ENCODE results near the gene E2F4.
A peak's percentile ranks its signal among the peaks of the same experiment; 100 is the strongest.

Gene E2F4

DNA sequence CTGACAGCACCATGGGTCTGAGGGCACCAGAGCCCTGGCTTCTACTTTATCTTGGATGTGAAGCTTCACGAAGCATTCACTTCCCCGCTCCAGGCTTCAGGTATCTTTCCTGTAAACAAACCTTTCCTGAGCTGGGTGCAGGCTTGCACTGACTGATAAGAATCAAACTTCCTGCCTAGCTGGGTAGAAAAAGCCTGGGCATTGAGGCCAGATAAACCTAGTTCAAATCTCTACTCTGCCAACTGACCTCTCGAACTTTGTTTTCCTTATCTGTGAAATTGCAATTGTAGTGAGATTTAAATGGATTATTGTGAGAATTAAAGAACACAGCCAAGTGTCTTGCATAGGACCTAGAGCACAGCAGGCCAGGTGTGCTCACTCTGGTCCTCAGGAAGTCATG lies 32.0 kb downstream of the E2F4 start:
- Histone ChIP-seq H3K9ac (ENCODE audit: low read depth, low read length, poor library complexity, severe bottlenecking) (peak overlapping the region; percentile 36), H3K9me2 (replicated peaks; ENCODE audit: low read depth, low read length) (no peaks in the 10 kb centered on the region), H2AFZ (ENCODE audit: low read length) (no peak overlapping the region), H3K36me3 (ENCODE audit: insufficient read depth, low read length) (peaks cover 5% of the 10 kb centered on the region; the same call in 1 of the 2 replicates), H4K20me1 (ENCODE audit: insufficient read depth, low read length, poor library complexity, severe bottlenecking) (peaks cover 8% of the 10 kb centered on the region), H3K4me2 (ENCODE audit: low read depth, low read length, poor library complexity, severe bottlenecking) (peak overlapping the region; percentile 91), H3K79me2 (ENCODE audit: insufficient read depth, low read length) (peaks cover 21% of the 10 kb centered on the region), H3K4me3 (ENCODE audit: low read length, poor library complexity, severe bottlenecking) (peak overlapping the region; percentile 6), H3K4me1 (ENCODE audit: insufficient read depth, low read length, poor library complexity, severe bottlenecking) (peaks cover 42% of the 10 kb centered on the region), H3K9me3 (ENCODE audit: insufficient read depth, low read depth, low read length) (no peaks in the 10 kb centered on the region), H3F3A (ENCODE audit: low read depth) (peaks cover 8% of the 10 kb centered on the region), H3K27me3 (ENCODE audit: insufficient read depth, low read length, poor library complexity, severe bottlenecking) (no peaks in the 10 kb centered on the region)
- TF ChIP-seq, protein P1, sequence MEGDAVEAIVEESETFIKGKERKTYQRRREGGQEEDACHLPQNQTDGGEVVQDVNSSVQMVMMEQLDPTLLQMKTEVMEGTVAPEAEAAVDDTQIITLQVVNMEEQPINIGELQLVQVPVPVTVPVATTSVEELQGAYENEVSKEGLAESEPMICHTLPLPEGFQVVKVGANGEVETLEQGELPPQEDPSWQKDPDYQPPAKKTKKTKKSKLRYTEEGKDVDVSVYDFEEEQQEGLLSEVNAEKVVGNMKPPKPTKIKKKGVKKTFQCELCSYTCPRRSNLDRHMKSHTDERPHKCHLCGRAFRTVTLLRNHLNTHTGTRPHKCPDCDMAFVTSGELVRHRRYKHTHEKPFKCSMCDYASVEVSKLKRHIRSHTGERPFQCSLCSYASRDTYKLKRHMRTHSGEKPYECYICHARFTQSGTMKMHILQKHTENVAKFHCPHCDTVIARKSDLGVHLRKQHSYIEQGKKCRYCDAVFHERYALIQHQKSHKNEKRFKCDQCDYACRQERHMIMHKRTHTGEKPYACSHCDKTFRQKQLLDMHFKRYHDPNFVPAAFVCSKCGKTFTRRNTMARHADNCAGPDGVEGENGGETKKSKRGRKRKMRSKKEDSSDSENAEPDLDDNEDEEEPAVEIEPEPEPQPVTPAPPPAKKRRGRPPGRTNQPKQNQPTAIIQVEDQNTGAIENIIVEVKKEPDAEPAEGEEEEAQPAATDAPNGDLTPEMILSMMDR (conservative IDR thresholded peaks at IDR 0.05; ENCODE audit: low read length): no peak
- no peak for TF ChIP-seq EZH2phosphoT487 (IDR thresholded peaks at IDR 0.05; ENCODE audit: borderline replicate concordance)

DNA sequence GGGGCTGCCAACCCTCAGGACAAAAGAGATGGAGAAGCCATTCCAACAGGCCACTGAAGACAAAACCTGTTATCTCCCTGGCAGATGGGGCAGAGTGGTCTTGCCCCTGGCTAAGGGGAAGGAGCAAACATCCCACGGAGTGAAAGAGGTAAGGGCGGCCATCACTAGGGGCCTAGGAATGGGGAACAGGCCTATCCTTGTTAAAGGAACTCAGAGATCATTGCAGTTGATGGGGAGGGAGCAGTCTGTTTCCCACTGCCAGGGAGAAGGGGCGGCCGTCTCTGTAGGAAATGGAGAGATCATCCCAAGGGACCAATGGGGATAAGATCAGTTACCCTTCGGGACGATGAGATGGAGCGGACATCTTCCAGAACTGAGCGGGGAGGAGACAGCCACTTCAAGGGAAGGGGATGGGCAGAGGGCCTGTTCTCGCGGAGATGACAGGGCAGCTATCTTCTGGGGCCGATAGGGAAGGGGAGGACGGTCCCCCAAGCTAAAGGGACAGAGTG lies 34.4 kb downstream of the E2F4 start:
- peak overlapping the region; percentile 82 for H2AFZ ChIP-seq (ENCODE audit: low read length)
- no peaks in the 10 kb centered on the region for H3K9me2 ChIP-seq (replicated peaks; ENCODE audit: low read depth, low read length)
- TF ChIP-seq, protein P1 (conservative IDR thresholded peaks at IDR 0.05; ENCODE audit: low read length): no peak
- no peak for TF ChIP-seq EZH2phosphoT487 (IDR thresholded peaks at IDR 0.05; ENCODE audit: borderline replicate concordance)
- peaks cover 28% of the 10 kb centered on the region; the same call in 1 of the 2 replicates for H3K36me3 ChIP-seq (ENCODE audit: insufficient read depth, low read length)
- peaks cover 42% of the 10 kb centered on the region for H3K4me1 ChIP-seq (ENCODE audit: insufficient read depth, low read length, poor library complexity, severe bottlenecking)
- peaks cover 21% of the 10 kb centered on the region for H3K79me2 ChIP-seq (ENCODE audit: insufficient read depth, low read length)
- peaks cover 8% of the 10 kb centered on the region for H3F3A ChIP-seq (ENCODE audit: low read depth)
- no peaks in the 10 kb centered on the region for H3K27me3 ChIP-seq (ENCODE audit: insufficient read depth, low read length, poor library complexity, severe bottlenecking)
- H3K9me3 ChIP-seq (ENCODE audit: insufficient read depth, low read depth, low read length): no peaks in the 10 kb centered on the region
- peak overlapping the region; percentile 91 for H3K4me2 ChIP-seq (ENCODE audit: low read depth, low read length, poor library complexity, severe bottlenecking)
- peak overlapping the region; percentile 86 for H3K9ac ChIP-seq (ENCODE audit: low read depth, low read length, poor library complexity, severe bottlenecking)
- peak overlapping the region; percentile 96 for H3K4me3 ChIP-seq (ENCODE audit: low read length, poor library complexity, severe bottlenecking)
- H4K20me1 ChIP-seq (ENCODE audit: insufficient read depth, low read length, poor library complexity, severe bottlenecking): peaks cover 8% of the 10 kb centered on the region

DNA sequence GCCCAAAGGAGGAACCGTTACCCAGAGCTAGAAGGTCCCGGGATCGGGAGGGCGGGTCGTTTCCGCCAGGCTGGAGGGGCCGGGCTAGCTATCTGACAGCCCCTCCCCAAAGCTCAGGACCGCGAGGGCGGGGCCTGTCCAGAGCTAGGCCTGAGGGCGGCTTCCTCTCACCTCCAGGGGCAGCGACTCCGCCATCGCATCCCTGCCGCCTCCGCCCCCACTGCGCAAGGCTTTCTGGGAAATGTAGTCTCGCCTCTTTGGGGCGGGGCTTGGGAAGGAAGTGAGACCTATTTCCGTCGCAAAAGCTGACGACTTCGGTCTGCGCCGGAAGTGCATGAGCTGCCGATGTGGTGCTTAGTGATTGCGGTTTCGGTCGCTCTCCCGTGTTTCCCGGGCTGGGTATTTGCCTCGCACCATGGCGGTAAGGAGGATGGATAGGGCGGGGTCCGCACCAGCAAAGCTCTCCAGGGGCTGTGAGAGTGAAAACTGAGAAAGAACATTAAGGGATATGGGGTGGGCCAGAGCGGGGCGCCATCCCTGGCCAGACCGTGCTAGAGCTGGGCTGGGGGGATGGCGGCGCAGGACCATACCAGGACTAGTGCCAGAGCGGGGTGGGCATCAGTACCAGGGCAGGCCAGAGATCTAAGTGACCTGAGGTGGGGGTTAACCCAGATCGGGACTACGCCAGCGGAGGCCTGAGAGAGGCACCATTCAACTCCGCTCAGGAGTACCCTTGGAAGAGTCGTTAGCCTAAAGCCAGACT lies 35.0 kb downstream of the E2F4 start, which contains the start of gene TMEM208:
Gene TMEM208, plus strand, starts transcription at position 327 of the 763 bp plus-strand sequence. Its CDS starts 89 bp downstream, at position 416.
- Histone ChIP-seq H3K9me2 (replicated peaks; ENCODE audit: low read depth, low read length) (no peaks in the 10 kb centered on the region), H3K4me2 (ENCODE audit: low read depth, low read length, poor library complexity, severe bottlenecking) (peak within 1 kb of the TSS; percentile 95), H3K9ac (ENCODE audit: low read depth, low read length, poor library complexity, severe bottlenecking) (peak within 1 kb of the TSS; percentile 86)

More for the DNA sequence above, 35.0 kb downstream of the E2F4 start, which contains the start of gene TMEM208:
- Histone ChIP-seq H3K36me3 (ENCODE audit: insufficient read depth, low read length) (peaks cover 34% of the 10 kb centered on the region; the same call in 1 of the 2 replicates), H2AFZ (ENCODE audit: low read length) (peak within 1 kb of the TSS; percentile 89), H3F3A (ENCODE audit: low read depth) (peaks cover 8% of the 10 kb centered on the region), H3K4me3 (ENCODE audit: low read length, poor library complexity, severe bottlenecking) (peak within 1 kb of the TSS; percentile 96), H3K79me2 (ENCODE audit: insufficient read depth, low read length) (peaks cover 21% of the 10 kb centered on the region), H3K27me3 (ENCODE audit: insufficient read depth, low read length, poor library complexity, severe bottlenecking) (no peaks in the 10 kb centered on the region), H4K20me1 (ENCODE audit: insufficient read depth, low read length, poor library complexity, severe bottlenecking) (peaks cover 8% of the 10 kb centered on the region), H3K4me1 (ENCODE audit: insufficient read depth, low read length, poor library complexity, severe bottlenecking) (peaks cover 42% of the 10 kb centered on the region), H3K9me3 (ENCODE audit: insufficient read depth, low read depth, low read length) (no peaks in the 10 kb centered on the region)
- no peak for TF ChIP-seq EZH2phosphoT487 (IDR thresholded peaks at IDR 0.05; ENCODE audit: borderline replicate concordance)
- TF ChIP-seq, protein P1 (conservative IDR thresholded peaks at IDR 0.05; ENCODE audit: low read length): peak; percentile 60
